CD8-positive, alpha-beta memory T cell (primary cell): Measurements from ENCODE around the gene TRPM4. TPM values are rescaled to one million over a fixed set of nuclear protein-coding genes. Genes with fewer than 3 reads are reported as not detected.
"Not testable (repeated sequence)": the region's sequence is repeated elsewhere in the genome, so short reads cannot be mapped to it uniquely, and the experiment has no call there.

Source experiments
- CTCF ChIA-PET: fragments of 350-600 bp; sonication (Branson Sonifier 250); formaldehyde crosslinking; loops from one replicate; lab custom pipeline; 2021; ENCODE audit warnings: antibody characterized with exemption; lab: Charles Lee
- POLR2A ChIA-PET: fragments of 350-600 bp; sonication (Branson Sonifier 250); formaldehyde crosslinking; loops from one replicate; lab custom pipeline; 2021; ENCODE audit warnings: antibody characterized with exemption; lab: Charles Lee
- DNase-seq, 5 donors: peaks; one replicate each; pipeline versions ENCODE4 v3.0.0 to v3.0.0-alpha.2; 2020 to 2022; ENCODE audit warnings: mixed read lengths in 1 of 5
- H3K27ac ChIP-seq: one replicate; pipeline ENCODE4 v1.7.0; 2013; ENCODE audit warnings: low read depth, mild to moderate bottlenecking, low read length, moderate library complexity
- H3K27me3 ChIP-seq: 2 replicates; pipeline ENCODE4 v1.7.0; 2013; ENCODE audit warnings: low read length, mild to moderate bottlenecking; ENCODE audit not compliant: insufficient read depth, poor library complexity, severe bottlenecking
- H3K36me3 ChIP-seq: 2 replicates; pipeline ENCODE4 v1.7.0; 2013; ENCODE audit warnings: mild to moderate bottlenecking, low read length, moderate library complexity; ENCODE audit not compliant: insufficient read depth
- H3K4me1 ChIP-seq: 2 replicates; pipeline ENCODE4 v1.7.0; 2013; ENCODE audit warnings: mild to moderate bottlenecking, low read length, moderate library complexity; ENCODE audit not compliant: insufficient read depth
- H3K4me3 ChIP-seq: 2 replicates; pipeline ENCODE4 v1.7.0; 2013; ENCODE audit warnings: mild to moderate bottlenecking, low read length
- H3K9me3 ChIP-seq: 2 replicates; pipeline ENCODE4 v1.7.0; 2013; ENCODE audit warnings: mild to moderate bottlenecking, low read length
- H3K27ac Mint-ChIP-seq, 8 donors: one replicate each; pipeline ENCODE4 v1.8.0; 2020 to 2021; ENCODE audit warnings: mixed read lengths in 8 of 8, mild to moderate bottlenecking in 6 of 8, inconsistent platforms in 3 of 8, moderate library complexity in 3 of 8
- H3K27me3 Mint-ChIP-seq, 2 donors: one replicate each; pipeline ENCODE4 v1.8.0; 2020 to 2021; ENCODE audit warnings: mixed read lengths in 2 of 2, mild to moderate bottlenecking in 1 of 2, moderate library complexity in 1 of 2
- H3K36me3 Mint-ChIP-seq, 3 donors: one replicate each; pipeline ENCODE4 v1.8.0; 2020 to 2021; ENCODE audit warnings: mixed read lengths in 3 of 3, inconsistent platforms in 1 of 3, mild to moderate bottlenecking in 1 of 3
- H3K4me1 Mint-ChIP-seq, 3 donors: one replicate each; pipeline ENCODE4 v1.8.0; 2020 to 2021; ENCODE audit warnings: mixed read lengths in 3 of 3, inconsistent platforms in 1 of 3, mild to moderate bottlenecking in 1 of 3
- H3K4me3 Mint-ChIP-seq, 7 donors: one replicate each; pipeline ENCODE4 v1.8.0; 2020 to 2021; ENCODE audit warnings: mixed read lengths in 7 of 7, mild to moderate bottlenecking in 6 of 7, moderate library complexity in 4 of 7, inconsistent platforms in 2 of 7
- H3K9me3 Mint-ChIP-seq, 5 donors: one replicate each; pipeline ENCODE4 v1.8.0; 2020 to 2022; ENCODE audit warnings: mixed read lengths in 5 of 5, mild to moderate bottlenecking in 3 of 5, moderate library complexity in 2 of 5, inconsistent platforms in 1 of 5
- polyA plus RNA-seq: library from polyadenylated mRNA; unstranded; fragments of 300-500 nt; fragmentation: Illumina TruSeq; gene quantifications from one replicate; pipeline ENCODE4 v1.2.3, GENCODE V29; 2021
- total RNA-seq, 2 experiments: library from RNA; stranded (reverse); gene quantifications; one replicate each; pipeline ENCODE4 v1.2.3, GENCODE V29; 2021

Gene TRPM4
- total and polyA plus RNA-seq, 3 experiments from 2014 or later: not detected

- CTCF ChIA-PET: no interaction called here
- H3K9me3 Mint-ChIP-seq: no peaks in the 10 kb centered on the region
Measured at GRCh38 chr19:49168421-49168820, 10.8 kb downstream of the TRPM4 start.

GRCh38 chr19:49173198-49173597 lies 15.6 kb downstream of the TRPM4 start:
- Mint-ChIP-seq H3K4me1 (no peaks in the 10 kb centered on the region), H3K27me3 (peaks cover 5 to 8% of the 10 kb centered on the region in 2 donors), H3K9me3 (no peaks in the 10 kb centered on the region), H3K36me3 (no peaks in the 10 kb centered on the region), H3K4me3 (no peak overlapping the region), H3K27ac (no peak overlapping the region)
- no peak overlapping the region for H3K27ac ChIP-seq
- no peak for DNase-seq
- CTCF ChIA-PET: no interaction called here
- no peaks in the 10 kb centered on the region for H3K9me3 ChIP-seq
- no peaks in the 10 kb centered on the region for H3K4me1 ChIP-seq
- POLR2A ChIA-PET: no interaction called here
- H3K4me3 ChIP-seq: no peak overlapping the region
- H3K36me3 ChIP-seq: no peaks in the 10 kb centered on the region
- H3K27me3 ChIP-seq: no peaks in the 10 kb centered on the region

More at GRCh38 chr19:49168421-49168820, 10.8 kb downstream of the TRPM4 start:
- no peaks in the 10 kb centered on the region for H3K36me3 ChIP-seq
- no peak overlapping the region for H3K27ac Mint-ChIP-seq
- no peaks in the 10 kb centered on the region for H3K36me3 Mint-ChIP-seq
- no peaks in the 10 kb centered on the region for H3K9me3 ChIP-seq
- H3K27ac ChIP-seq: no peak overlapping the region
- no peaks in the 10 kb centered on the region for H3K4me1 Mint-ChIP-seq
- H3K27me3 ChIP-seq: no peaks in the 10 kb centered on the region
- peaks cover 7 to 27% of the 10 kb centered on the region in 2 donors for H3K27me3 Mint-ChIP-seq
- no peak overlapping the region for H3K4me3 ChIP-seq
- DNase-seq: no peak
- POLR2A ChIA-PET: no interaction called here
- no peak overlapping the region for H3K4me3 Mint-ChIP-seq
- H3K4me1 ChIP-seq: no peaks in the 10 kb centered on the region

DNA sequence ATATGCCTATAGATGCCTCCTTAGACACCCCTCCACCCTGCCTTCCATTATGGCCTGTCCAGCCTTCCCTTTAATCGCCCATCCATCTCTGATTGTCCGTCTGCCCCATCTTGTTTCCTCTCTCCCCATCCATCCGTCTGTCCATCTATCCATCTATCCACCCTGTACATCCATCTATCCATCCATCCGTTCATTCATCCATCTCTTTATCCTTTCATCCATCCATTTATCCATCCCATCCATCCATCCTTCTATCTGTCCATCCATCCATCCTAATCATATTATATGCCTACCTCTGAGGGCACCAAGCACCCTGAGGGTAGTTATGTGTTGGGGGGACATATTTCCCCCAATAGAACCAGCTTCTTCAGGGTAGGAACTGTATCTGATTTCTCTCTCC lies 23.1 kb downstream of the TRPM4 start:
- Mint-ChIP-seq H3K4me3 (peak overlapping the region in 1 of 7 donors; percentile 28), H3K4me1 (no peaks in the 10 kb centered on the region)

DNA sequence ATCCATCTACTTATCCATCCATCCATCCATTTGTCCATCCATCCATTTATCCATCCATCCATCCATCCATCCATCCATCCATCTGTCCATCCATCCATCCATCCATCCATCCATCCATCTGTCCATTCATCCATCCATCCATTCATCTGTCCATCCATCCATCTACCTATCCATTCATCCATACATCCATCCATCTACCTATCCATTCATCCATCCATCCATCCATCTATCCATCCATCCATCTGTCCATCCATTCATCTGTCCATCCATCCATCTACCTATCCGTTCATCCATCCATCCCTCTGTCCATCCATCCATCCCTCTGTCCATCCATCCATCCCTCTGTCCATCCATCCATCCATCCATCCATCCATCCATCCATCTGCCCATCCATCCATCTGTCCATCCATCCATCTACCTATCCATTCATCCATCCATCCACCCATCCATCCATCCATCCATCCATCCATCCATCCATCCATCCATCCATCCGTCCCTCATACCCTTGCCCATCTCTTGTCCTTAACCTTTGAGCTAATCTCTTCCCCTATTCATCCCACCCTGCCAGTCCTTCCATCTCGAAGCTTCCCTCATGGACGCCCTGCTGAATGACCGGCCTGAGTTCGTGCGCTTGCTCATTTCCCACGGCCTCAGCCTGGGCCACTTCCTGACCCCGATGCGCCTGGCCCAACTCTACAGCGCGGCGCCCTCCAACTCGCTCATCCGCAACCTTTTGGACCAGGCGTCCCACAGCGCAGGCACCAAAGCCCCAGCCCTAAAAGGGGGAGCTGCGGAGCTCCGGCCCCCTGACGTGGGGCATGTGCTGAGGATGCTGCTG lies 24.6 kb downstream of the TRPM4 start:
- H3K27ac ChIP-seq, H3K4me3 ChIP-seq, DNase-seq, H3K27me3 Mint-ChIP-seq, H3K27me3 ChIP-seq, H3K36me3 ChIP-seq, POLR2A ChIA-PET, H3K4me1 Mint-ChIP-seq, H3K4me1 ChIP-seq, H3K9me3 ChIP-seq, H3K36me3 Mint-ChIP-seq, H3K4me3 Mint-ChIP-seq: not testable (repeated sequence)
- CTCF ChIA-PET: interaction anchor here (1.3 kb wide), 1 partner anchor 17 kb away, joined by 3 read pairs; no protein-coding TSS in a partner anchor
- peaks cover 4 to 22% (median 12%) of the 10 kb centered on the region in 5 donors for H3K9me3 Mint-ChIP-seq
- peak overlapping the region in 1 of 8 donors; percentile 46 for H3K27ac Mint-ChIP-seq

More for the DNA sequence above, 23.1 kb downstream of the TRPM4 start:
- Mint-ChIP-seq H3K36me3 (peaks cover 0 to 4% (median 2%) of the 10 kb centered on the region in 3 donors), H3K27ac (no peak overlapping the region), H3K27me3 (peaks cover 5 to 7% of the 10 kb centered on the region in 2 donors), H3K9me3 (peaks cover 4 to 20% (median 12%) of the 10 kb centered on the region in 5 donors)
- no peak overlapping the region for H3K27ac ChIP-seq
- H3K4me3 ChIP-seq: no peak overlapping the region
- no peaks in the 10 kb centered on the region for H3K9me3 ChIP-seq
- H3K4me1 ChIP-seq: no peaks in the 10 kb centered on the region
- no peaks in the 10 kb centered on the region for H3K36me3 ChIP-seq
- ChIA-PET POLR2A (no interaction called here), CTCF (no interaction called here)
- DNase-seq: no peak
- no peaks in the 10 kb centered on the region for H3K27me3 ChIP-seq

DNA sequence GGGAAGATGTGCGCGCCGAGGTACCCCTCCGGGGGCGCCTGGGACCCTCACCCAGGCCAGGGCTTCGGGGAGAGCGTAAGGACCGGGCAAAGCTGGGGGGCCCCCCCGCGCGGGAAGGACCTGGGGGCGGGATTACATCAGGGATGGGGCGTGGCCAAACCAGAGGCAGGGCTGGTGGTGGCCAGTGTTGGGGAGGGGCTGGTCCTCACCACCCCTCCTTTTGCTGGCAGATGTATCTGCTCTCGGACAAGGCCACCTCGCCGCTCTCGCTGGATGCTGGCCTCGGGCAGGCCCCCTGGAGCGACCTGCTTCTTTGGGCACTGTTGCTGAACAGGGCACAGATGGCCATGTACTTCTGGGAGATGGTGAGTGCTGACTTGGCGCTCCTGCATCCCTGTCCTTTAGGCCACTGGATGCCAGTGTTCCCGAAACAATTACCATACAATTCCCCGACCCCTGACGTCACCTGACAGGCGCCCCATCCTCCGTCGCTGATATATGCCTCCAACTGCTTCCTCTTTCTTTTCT lies 25.3 kb downstream of the TRPM4 start:
- H3K4me3 ChIP-seq: no peak overlapping the region
- no peaks in the 10 kb centered on the region for H3K4me1 Mint-ChIP-seq
- H3K4me1 ChIP-seq: no peaks in the 10 kb centered on the region
- peaks cover 7% of the 10 kb centered on the region in 2 donors for H3K27me3 Mint-ChIP-seq
- H3K27ac ChIP-seq: no peak overlapping the region
- H3K9me3 Mint-ChIP-seq: peaks cover 4 to 22% (median 12%) of the 10 kb centered on the region in 5 donors
- ChIA-PET POLR2A (no interaction called here), CTCF (interaction anchor here (1.3 kb wide), 1 partner anchor 16 kb away, joined by 3 read pairs; no protein-coding TSS in a partner anchor)
- peak overlapping the region in 1 of 7 donors; percentile 51 for H3K4me3 Mint-ChIP-seq
- H3K27me3 ChIP-seq: no peaks in the 10 kb centered on the region
- H3K9me3 ChIP-seq: no peaks in the 10 kb centered on the region
- H3K27ac Mint-ChIP-seq: no peak overlapping the region
- no peaks in the 10 kb centered on the region for H3K36me3 ChIP-seq
- peaks cover 0 to 4% (median 2%) of the 10 kb centered on the region in 3 donors for H3K36me3 Mint-ChIP-seq
- DNase-seq: no peak

- H3K36me3 ChIP-seq: no peaks in the 10 kb centered on the region
- H3K9me3 Mint-ChIP-seq: peaks cover 4 to 22% (median 12%) of the 10 kb centered on the region in 5 donors
- no peak for DNase-seq
- H3K27ac Mint-ChIP-seq: no peak overlapping the region
- no peaks in the 10 kb centered on the region for H3K27me3 ChIP-seq
- peaks cover 8% of the 10 kb centered on the region for H3K4me1 ChIP-seq
- peaks cover 0 to 4% (median 2%) of the 10 kb centered on the region in 3 donors for H3K36me3 Mint-ChIP-seq
- H3K4me3 Mint-ChIP-seq: no peak overlapping the region
- H3K9me3 ChIP-seq: no peaks in the 10 kb centered on the region
- H3K27me3 Mint-ChIP-seq: peaks cover 9 to 10% of the 10 kb centered on the region in 2 donors
- H3K27ac ChIP-seq: no peak overlapping the region
- ChIA-PET CTCF (interaction anchor here (1.0 kb wide), 1 partner anchor 88 kb away, joined by 4 read pairs; no protein-coding TSS in a partner anchor), POLR2A (no interaction called here)
- peaks cover 9 to 11% (median 10%) of the 10 kb centered on the region in 3 donors for H3K4me1 Mint-ChIP-seq
- H3K4me3 ChIP-seq: no peak overlapping the region
Measured at GRCh38 chr19:49186108-49186507, 28.5 kb downstream of the TRPM4 start.

GRCh38 chr19:49188626-49189200 lies 31.1 kb downstream of the TRPM4 start:
- Mint-ChIP-seq H3K4me3 (no peak overlapping the region), H3K9me3 (peaks cover 4 to 16% (median 10%) of the 10 kb centered on the region in 5 donors), H3K36me3 (peaks cover 0 to 4% (median 2%) of the 10 kb centered on the region in 3 donors), H3K4me1 (peaks cover 9 to 11% (median 10%) of the 10 kb centered on the region in 3 donors), H3K27me3 (peaks cover 10 to 13% of the 10 kb centered on the region in 2 donors), H3K27ac (no peak overlapping the region)
- Histone ChIP-seq H3K4me3 (no peak overlapping the region), H3K27ac (no peak overlapping the region), H3K4me1 (peaks cover 8% of the 10 kb centered on the region), H3K9me3 (no peaks in the 10 kb centered on the region), H3K27me3 (no peaks in the 10 kb centered on the region), H3K36me3 (no peaks in the 10 kb centered on the region)
- POLR2A ChIA-PET: no interaction called here
- no peak for DNase-seq
- CTCF ChIA-PET: interaction anchor here (1.4 kb wide), 1 partner anchor 10 kb away, joined by 4 read pairs; no protein-coding TSS in a partner anchor

DNA sequence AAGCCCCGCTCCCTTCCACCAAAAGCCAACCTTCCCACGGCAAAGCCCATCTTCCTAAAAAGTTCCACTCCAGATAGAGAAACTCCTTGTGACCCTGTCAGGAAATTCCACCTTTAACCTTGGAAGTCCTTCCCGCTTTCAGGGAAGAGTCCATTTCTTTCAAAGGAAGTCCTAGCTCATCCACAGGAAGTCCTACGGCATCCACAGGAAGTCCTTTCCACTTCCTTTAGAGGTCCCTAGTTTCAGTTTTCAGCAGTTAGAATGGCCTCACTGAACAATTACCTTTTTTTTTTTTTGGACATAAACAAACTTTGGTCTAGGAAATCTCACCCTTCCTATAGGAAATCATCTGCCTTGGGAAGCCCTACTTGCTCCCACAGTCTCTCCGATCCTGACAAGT lies 31.7 kb downstream of the TRPM4 start:
- Histone ChIP-seq H3K9me3 (no peaks in the 10 kb centered on the region), H3K27ac (no peak overlapping the region), H3K27me3 (no peaks in the 10 kb centered on the region), H3K36me3 (no peaks in the 10 kb centered on the region), H3K4me1 (peaks cover 8% of the 10 kb centered on the region), H3K4me3 (no peak overlapping the region)
- POLR2A ChIA-PET: no interaction called here
- peaks cover 0 to 11% (median 6%) of the 10 kb centered on the region in 5 donors for H3K9me3 Mint-ChIP-seq
- no peak overlapping the region for H3K4me3 Mint-ChIP-seq
- CTCF ChIA-PET: no interaction called here
- peaks cover 9 to 11% (median 10%) of the 10 kb centered on the region in 3 donors for H3K4me1 Mint-ChIP-seq
- DNase-seq: no peak
- peaks cover 8 to 10% of the 10 kb centered on the region in 2 donors for H3K27me3 Mint-ChIP-seq
- no peaks in the 10 kb centered on the region for H3K36me3 Mint-ChIP-seq
- H3K27ac Mint-ChIP-seq: no peak overlapping the region
